HG03521 (cell line): Measurements from ENCODE around the gene SH3RF3.
"Not testable (repeated sequence)": the region's sequence is repeated elsewhere in the genome, so short reads cannot be mapped to it uniquely, and the experiment has no call there.

Source experiments
- ATAC-seq: cut with Tn5 transposase; IDR thresholded peaks from one replicate; pipeline ENCODE4 v1.9.1; 2021; ENCODE audit warnings: mild to moderate bottlenecking, moderate library complexity; ENCODE audit not compliant: unreplicated experiment

Gene SH3RF3

GRCh38 chr2:109117780-109118179, 11.2 kb upstream of the SH3RF3 start:
- ATAC-seq, result no peak

- ATAC-seq, result no peak
Measured at GRCh38 chr2:109118321-109118720, 10.7 kb upstream of the SH3RF3 start.

GRCh38 chr2:109120166-109120565, 8.8 kb upstream of the SH3RF3 start:
- ATAC-seq, result no peak

GRCh38 chr2:109120686-109121085, 8.3 kb upstream of the SH3RF3 start:
- not testable (repeated sequence) for ATAC-seq

GRCh38 chr2:109123586-109124201, 5.3 kb upstream of the SH3RF3 start:
- ATAC-seq, result no peak

- no peak for ATAC-seq
Measured at GRCh38 chr2:109124982-109125592, 3.9 kb upstream of the SH3RF3 start.

- ATAC-seq, result no peak
Measured at GRCh38 chr2:109125593-109126500, 3.2 kb upstream of the SH3RF3 start.

- no peak for ATAC-seq
Measured at GRCh38 chr2:109126501-109126860, 2.5 kb upstream of the SH3RF3 start.

- ATAC-seq, result no peak
Measured at GRCh38 chr2:109127556-109127955, 1.4 kb upstream of the SH3RF3 start.

- ATAC-seq, result no peak
Measured at GRCh38 chr2:109128048-109128615, 873 bp upstream of the SH3RF3 start.

- ATAC-seq, result no peak
Measured at GRCh38 chr2:109129356-109129920, 433 bp downstream of the SH3RF3 start.

GRCh38 chr2:109129921-109130722, 1.1 kb downstream of the SH3RF3 start:
- no peak for ATAC-seq

- no peak for ATAC-seq
Measured at GRCh38 chr2:109130723-109130995, 1.7 kb downstream of the SH3RF3 start.

GRCh38 chr2:109131777-109132176, 2.8 kb downstream of the SH3RF3 start:
- ATAC-seq, result no peak

- ATAC-seq, result no peak
Measured at GRCh38 chr2:109132626-109133025, 3.6 kb downstream of the SH3RF3 start.

GRCh38 chr2:109133746-109134145, 4.7 kb downstream of the SH3RF3 start:
- no peak for ATAC-seq

GRCh38 chr2:109134741-109135358, 5.8 kb downstream of the SH3RF3 start:
- peak; percentile 64 for ATAC-seq

GRCh38 chr2:109135359-109136197, 6.6 kb downstream of the SH3RF3 start:
- ATAC-seq, result no peak

- ATAC-seq, result no peak
Measured at GRCh38 chr2:109136542-109136941, 7.5 kb downstream of the SH3RF3 start.
